Cerebellar cortex (tissue), 1 donor: Measurements from ENCODE around the gene UHMK1.
A peak's percentile ranks its signal among the peaks of the same experiment; 100 is the strongest.

ENCODE experiments used
- DNase-seq: peaks from one replicate; pipeline ENCODE4 v3.0.0-alpha.2; 2015; ENCODE audit warnings: low spot score

The UHMK1 gene

GRCh38 chr1:162530307-162530987, 32.8 kb downstream of the UHMK1 start:
- DNase-seq, result no peak

DNA sequence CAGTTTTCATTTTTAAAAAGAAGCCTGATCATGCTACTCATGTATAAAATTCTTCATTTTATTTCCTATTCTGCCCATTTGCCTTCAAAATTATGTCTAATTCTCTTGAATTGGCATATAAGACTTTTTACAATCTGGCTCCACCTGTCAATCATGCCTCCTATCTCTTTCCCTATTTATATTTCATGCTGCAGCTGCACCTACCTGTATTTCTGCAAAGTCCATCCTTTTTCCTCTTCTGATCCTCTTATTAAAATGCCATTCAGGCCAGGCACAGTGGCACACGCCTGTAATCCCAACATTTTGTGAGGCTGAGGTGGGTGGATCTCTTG, 33.3 kb downstream of the UHMK1 start:
- no peak for DNase-seq

- no peak for DNase-seq
Observed at GRCh38 chr1:162535501-162535900, 37.9 kb downstream of the UHMK1 start.

GRCh38 chr1:162536511-162536910, 38.9 kb downstream of the UHMK1 start:
- no peak for DNase-seq

- DNase-seq, result no peak
Observed at GRCh38 chr1:162537216-162537615, 39.6 kb downstream of the UHMK1 start.

DNA sequence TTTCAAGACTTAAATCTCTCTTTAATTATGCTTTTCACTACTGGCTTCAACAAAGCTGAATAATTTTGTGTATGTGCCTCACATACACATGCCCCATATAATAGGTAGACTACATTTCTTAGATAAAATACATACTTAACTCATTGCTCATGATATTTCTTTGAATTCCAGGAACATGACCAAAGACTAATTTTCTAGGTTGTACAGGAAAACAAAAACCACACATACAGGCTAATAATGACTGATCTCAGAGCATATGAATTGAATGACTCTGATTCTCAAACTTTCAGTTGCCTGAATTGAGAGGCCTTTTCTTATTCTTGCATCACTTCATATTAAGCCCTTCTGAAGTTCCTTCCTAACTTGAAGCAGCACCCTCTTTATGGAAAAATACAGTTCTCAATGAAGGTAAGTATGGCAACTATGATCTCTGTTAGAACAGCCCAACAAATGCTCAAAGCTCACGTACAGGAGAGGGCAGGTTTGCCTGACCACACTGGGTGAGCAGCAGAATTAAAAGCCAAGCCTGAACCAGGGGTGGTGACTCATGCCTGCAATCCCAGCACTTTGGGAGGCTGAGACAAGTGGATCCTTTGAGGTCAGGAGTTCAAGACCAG, 41.3 kb downstream of the UHMK1 start:
- no peak for DNase-seq

DNA sequence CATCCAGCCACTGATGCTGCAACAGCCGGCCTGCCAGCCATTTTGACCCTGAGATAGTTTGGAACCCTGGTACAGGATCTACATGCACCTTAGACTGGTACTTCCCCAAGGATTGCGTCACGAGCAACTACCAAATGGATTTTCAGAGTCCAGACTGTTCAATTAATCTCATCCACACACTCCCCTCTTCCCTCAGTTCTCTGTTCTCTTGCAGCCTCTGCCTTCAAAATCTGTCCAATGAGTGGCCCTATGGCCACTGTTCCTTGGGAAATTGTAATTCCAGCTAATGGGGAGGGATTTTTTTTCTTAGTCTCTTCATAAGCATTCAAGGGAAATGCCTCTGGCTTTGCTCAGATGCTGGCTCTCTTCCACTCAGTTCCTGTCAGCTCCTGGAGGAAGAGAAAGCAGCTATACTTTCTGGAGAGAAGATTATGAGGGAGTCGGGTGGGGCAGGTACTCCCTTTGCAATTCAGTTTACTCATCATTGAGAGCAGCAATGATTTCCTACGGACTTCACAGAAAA, 44.1 kb downstream of the UHMK1 start:
- DNase-seq, result no peak

DNA sequence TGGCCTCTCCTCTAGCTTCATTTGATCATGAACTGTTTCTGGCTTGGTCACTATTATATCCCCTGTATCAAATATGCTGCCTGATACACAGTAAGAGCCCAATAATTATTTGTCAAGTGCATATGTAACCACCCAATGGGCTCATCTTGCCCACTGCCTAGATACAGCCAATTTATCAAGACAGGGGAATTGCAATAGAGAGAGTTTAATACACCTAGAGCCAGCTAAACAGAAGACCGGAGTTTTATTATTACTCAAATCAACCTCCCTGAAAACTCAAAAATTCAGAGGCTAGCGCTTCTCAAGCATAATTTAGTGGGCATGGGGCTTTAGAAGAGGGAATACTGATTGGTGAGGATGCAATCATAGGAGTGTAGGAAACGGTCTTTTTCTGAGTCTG, 45.6 kb downstream of the UHMK1 start:
- DNase-seq, result no peak

GRCh38 chr1:162548170-162548569, 50.6 kb downstream of the UHMK1 start:
- DNase-seq, result no peak

- no peak for DNase-seq
Observed at GRCh38 chr1:162549001-162549400, 51.4 kb downstream of the UHMK1 start.

GRCh38 chr1:162550925-162551324, 53.3 kb downstream of the UHMK1 start:
- DNase-seq, result no peak

GRCh38 chr1:162551969-162552683, 54.5 kb downstream of the UHMK1 start:
- DNase-seq, result no peak

DNA sequence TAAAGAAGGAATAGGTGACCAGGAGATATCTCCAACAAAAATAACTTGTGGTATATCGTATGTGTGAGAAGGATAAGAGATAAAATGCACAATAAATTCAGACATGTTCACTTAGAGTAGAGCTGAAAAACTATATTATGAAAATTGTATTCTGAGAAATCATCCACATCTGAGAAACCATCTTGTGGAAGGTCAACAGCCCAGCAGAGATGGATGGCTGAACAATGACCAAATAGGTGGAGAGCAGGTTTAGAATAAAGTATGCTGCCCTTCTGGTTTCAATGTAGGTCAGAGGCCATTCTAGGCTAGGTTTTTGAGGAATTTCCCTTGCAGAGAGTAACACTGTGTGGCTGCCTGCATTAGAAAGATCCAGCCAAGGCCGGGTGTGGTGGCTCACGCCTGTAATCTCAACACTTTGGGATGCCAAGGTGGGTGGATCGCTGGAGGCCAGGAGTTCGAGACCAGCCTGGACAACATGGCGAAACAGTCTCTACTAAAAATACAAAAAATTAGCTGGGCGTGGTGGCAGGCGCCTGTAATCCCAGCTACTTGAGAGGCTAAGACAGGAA, 55.1 kb downstream of the UHMK1 start:
- DNase-seq, result no peak

GRCh38 chr1:162554258-162554657, 56.6 kb downstream of the UHMK1 start:
- DNase-seq, result no peak

GRCh38 chr1:162557536-162557935, 59.9 kb downstream of the UHMK1 start:
- no peak for DNase-seq

DNA sequence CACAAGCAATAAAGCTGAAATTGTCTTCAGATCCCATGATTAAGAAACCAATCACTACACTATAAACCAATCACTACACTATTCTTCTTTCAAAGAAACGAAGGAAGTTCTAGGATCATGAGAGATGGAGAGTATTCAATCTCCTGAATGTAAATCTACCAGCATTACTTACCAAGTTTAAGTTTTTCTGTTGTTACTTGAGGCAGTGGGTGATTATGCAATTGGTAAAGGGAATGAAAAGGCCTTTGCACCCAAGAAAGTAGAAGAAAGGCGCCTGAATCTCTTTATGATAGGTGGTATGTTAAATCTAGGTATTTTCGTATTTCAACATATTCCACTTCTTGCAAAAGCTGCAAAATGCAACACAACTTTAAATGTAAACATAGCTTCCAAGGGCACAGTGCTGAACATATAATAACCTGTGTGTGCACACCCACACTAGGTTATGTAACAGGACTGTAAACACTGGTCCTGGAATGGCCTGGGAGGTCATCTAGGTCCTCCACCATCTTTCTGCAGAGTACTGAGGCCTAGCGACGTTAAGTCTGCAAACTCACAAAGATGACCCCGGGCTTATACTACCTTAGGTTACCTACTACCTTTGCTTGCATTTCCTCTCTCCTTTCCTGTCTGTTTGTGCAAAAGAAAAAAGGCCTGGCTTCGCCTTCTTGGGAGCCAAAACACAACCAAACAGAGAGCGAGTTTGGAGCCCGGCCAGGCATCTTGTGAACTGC, 62.9 kb downstream of the UHMK1 start:
- DNase-seq, result peak; percentile 65

DNA sequence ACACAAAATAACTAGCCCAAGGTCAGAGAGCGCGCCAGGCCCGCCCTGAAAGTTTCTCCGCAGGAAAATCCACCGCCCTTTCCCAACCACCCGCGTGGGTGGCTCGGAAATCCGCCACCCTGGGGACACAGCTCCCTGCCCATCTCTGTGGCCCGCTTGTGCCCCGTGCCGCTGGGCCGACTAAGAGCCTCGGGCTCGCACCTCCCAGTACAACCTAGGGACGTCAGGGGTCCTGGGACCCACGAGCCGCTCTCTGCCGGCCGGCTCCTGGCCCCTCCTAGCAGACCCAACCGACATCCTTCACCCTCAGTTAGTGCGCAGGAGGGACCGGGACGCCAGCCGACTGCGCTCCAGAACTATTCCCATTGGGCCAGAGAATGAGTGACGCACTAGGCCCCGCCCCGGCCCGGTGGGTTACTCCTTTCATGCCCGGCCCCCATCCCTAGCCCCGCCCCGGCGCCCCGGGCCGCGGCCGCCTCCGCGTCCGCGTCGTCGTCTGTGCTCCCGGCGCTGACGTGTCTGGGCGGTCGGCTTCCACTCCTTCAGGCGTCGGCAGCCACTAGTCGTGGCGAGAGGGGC, 63.5 kb downstream of the UHMK1 start:
- peak; percentile 98 for DNase-seq

DNA sequence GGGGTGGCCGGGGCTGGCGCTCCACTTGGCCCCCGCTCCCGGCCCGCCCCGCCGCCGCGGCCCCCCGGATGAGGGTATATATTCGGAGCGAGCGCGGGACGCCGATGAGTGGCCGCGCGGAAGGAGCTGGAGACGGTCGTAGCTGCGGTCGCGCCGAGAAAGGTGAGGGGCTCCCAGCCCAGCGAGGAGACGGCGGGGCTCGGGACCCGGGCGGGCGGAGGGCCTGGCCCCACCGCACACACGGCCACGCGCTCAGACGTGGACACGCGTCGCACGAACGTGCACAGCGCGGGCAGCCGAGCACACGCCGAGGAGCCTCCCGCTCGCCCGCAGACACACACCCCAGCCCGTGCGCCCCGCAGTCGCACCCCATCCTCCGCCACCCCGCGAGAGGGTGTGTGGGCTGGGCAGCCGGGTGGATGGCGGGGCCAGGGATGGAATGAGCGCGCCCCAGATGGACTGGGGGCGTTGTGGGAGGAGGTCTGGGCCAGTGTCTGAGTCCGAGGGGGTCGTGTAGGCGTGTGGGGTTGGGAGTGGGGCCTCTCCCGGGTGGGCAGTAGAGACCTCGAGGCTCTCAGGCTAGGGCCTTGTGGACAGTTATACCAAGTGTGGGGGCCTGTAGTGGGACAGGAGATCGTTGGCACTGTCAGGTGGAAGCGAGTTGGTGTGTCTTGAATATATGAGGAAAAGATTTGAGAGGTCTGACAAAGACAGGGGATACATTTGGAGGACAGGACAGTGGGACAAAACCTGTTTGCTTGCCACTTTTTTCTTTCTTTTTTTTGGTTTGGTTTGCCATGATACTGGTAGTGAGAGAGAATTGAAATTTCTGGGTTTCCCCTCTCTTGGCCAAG, 64.2 kb downstream of the UHMK1 start, which contains the start of gene UAP1:
TSS of gene UAP1 (plus strand) at position 107 of the 854 bp plus-strand sequence. CDS start 4,347 bp downstream, outside the sequence.
- DNase-seq, result peak; percentile 43

DNA sequence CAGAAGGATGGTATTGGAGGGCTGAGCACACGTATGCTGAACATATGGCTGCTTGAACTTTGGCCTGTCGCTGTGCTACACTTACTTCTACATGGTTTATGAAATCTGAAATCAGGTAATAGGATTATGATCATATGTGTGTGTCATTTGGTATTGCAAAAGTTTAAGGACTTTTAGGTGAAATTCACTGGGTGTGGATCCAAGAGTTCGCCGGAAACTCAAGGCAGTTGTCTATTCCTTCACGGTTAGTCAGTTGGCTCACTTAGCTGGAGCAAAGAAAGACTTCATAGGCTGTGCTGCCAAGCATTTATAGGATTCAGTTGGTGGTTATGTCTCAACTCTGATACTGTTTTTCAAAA, 64.8 kb downstream of the UHMK1 start:
- DNase-seq, result peak; percentile 41

DNA sequence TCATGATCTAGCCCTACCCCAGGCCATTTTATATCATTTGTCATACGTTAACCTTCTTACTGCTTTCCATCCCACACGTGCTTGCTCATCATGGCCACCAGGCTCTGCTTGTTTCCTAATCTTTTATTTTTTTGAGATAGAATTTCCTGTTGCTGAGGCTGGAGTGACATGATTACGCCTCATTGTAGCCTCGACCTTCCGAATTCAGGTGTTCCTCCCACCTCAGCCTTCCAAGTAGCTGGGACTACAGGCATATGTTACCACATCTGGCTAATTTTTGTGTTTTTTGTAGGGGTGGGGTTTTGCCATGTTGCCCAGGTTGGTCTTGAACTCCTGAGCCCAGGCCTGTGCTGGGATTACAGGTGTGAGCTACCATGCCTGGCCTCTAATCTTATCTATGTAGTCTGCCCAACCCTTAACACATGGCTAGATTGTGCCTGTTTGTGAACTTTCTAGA, 67.2 kb downstream of the UHMK1 start:
- DNase-seq, result no peak

- DNase-seq, result no peak
Observed at GRCh38 chr1:162565460-162565859, 67.8 kb downstream of the UHMK1 start.
